Osteocyte (in vitro differentiated cells): ENCODE measurements around the gene RBM43. TPM values are rescaled to one million over a fixed set of nuclear protein-coding genes. Genes with fewer than 3 reads are reported as not detected.
"Not testable (repeated sequence)": the region's sequence is repeated elsewhere in the genome, so short reads cannot be mapped to it uniquely, and the experiment has no call there.

Experiments
- DNase-seq: peaks from one replicate; pipeline ENCODE4 v3.0.0; 2021; ENCODE audit warnings: mixed read lengths; ENCODE audit not compliant: unreplicated experiment; ENCODE audit errors: extremely low spot score
- H3K27ac Mint-ChIP-seq: one replicate; pipeline ENCODE4 v1.8.0; 2021; ENCODE audit warnings: mild to moderate bottlenecking, mixed read lengths; ENCODE audit not compliant: unreplicated experiment
- H3K27me3 Mint-ChIP-seq: one replicate; pipeline ENCODE4 v1.8.0; 2021; ENCODE audit warnings: mixed read lengths; ENCODE audit not compliant: unreplicated experiment
- H3K36me3 Mint-ChIP-seq: one replicate; pipeline ENCODE4 v1.8.0; 2021; ENCODE audit warnings: mixed read lengths; ENCODE audit not compliant: unreplicated experiment
- H3K4me1 Mint-ChIP-seq: one replicate; pipeline ENCODE4 v1.8.0; 2021; ENCODE audit warnings: mixed read lengths; ENCODE audit not compliant: unreplicated experiment
- H3K4me3 Mint-ChIP-seq: one replicate; pipeline ENCODE4 v1.8.0; 2021; ENCODE audit warnings: mild to moderate bottlenecking, moderate library complexity, mixed read lengths; ENCODE audit not compliant: unreplicated experiment
- H3K9me3 Mint-ChIP-seq: one replicate; pipeline ENCODE4 v1.8.0; 2021; ENCODE audit warnings: mixed read lengths; ENCODE audit not compliant: unreplicated experiment
- long read RNA-seq: library from polyadenylated mRNA; unstranded; transcript quantifications from one replicate; pipeline ENCODE4 v2.0.0, GENCODE V29; 2021
- total RNA-seq: library from RNA; stranded (reverse); gene quantifications from 2 replicates; pipeline ENCODE4 v1.2.1, GENCODE V29; 2021
- TF ChIP-seq, protein P1 (sequence below): fragments of 200-600 bp; sonication (generic); IDR thresholded peaks from 2 replicates; pipeline ENCODE4 v1.5.0; 2021; ENCODE audit warnings: antibody characterized with exemption, mild to moderate bottlenecking, moderate library complexity

Gene RBM43
- 5.0 and 6.9 TPM in 2 replicates for total RNA-seq
- long read RNA-seq, full-length matches to known transcripts = 3 of 4 reads
- long read RNA-seq, partial matches to known transcripts = 1 of 4 reads
- long read RNA-seq, other reads (novel, unspliced or antisense) = 0 of 4 reads

DNA sequence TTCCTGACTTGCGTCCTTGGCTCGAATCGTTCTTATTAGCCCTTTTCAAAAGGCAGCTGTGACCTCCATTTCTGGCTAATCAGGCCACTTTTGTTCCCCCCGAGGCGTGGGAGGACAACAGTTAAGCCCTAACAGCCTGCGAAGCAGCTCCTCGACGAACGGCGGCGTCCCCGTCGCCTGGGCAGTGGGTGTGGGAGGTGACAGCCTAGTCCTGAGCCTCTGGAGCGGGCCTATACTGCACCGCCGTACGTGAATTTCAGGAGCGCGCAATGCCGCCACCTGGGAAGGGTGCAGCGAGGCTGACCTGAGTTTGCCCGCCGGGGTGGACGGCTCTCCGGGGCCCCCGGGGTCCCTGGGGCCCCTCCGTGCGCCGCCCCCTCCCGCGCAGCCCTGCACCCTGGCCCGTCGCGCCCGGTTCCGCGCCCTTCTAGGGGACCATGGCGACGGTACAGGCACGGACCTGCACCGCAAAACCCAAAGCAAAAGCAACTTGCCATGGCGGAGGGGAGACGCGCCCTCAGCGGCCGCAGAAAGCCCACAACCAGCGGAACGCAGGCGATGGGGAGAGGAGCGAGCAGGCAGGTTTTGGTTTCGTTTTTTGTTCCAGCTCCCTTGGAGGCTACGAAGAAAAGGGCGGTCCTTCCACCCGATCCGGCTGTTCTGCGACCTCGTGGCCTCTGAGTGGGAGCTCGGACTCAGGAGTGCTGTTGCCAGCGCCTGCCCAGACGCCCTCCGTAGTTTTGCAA, at the start of gene RBM43:
RBM43 (minus strand) TSS at position 633 of the 746 bp plus-strand sequence; CDS start at position 497, 136 bp downstream.
- DNase-seq = peak; percentile 91
- Mint-ChIP-seq H3K36me3 (no peaks in the 10 kb centered on the region), H3K9me3 (no peaks in the 10 kb centered on the region), H3K27me3 (no peaks in the 10 kb centered on the region), H3K27ac (peak within 1 kb of the TSS; percentile 93), H3K4me1 (peaks cover 48% of the 10 kb centered on the region), H3K4me3 (peak within 1 kb of the TSS; percentile 84)
- TF ChIP-seq, protein P1, sequence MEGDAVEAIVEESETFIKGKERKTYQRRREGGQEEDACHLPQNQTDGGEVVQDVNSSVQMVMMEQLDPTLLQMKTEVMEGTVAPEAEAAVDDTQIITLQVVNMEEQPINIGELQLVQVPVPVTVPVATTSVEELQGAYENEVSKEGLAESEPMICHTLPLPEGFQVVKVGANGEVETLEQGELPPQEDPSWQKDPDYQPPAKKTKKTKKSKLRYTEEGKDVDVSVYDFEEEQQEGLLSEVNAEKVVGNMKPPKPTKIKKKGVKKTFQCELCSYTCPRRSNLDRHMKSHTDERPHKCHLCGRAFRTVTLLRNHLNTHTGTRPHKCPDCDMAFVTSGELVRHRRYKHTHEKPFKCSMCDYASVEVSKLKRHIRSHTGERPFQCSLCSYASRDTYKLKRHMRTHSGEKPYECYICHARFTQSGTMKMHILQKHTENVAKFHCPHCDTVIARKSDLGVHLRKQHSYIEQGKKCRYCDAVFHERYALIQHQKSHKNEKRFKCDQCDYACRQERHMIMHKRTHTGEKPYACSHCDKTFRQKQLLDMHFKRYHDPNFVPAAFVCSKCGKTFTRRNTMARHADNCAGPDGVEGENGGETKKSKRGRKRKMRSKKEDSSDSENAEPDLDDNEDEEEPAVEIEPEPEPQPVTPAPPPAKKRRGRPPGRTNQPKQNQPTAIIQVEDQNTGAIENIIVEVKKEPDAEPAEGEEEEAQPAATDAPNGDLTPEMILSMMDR = no peak

DNA sequence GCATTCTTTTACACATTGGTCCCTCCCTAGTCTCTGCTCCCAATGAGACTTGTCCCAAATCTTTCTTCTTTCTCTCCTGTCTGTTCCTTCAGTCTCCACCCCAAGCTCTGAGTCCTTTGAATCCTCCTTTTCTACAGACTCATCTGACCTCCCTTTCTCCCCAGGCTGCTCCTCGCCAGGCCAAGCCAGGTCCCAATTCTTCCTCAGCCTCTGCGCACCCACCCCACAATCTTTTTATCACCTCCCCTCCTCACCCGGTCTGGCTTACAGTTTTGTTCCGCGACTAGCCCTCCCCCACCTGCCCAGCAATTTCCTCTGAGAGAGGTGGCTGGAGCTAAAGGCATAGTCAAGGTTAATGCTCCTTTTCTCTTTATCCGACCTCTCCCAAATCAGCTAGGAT, 48.6 kb upstream of the RBM43 start:
- not testable (repeated sequence) for H3K4me1 Mint-ChIP-seq, DNase-seq, H3K27me3 Mint-ChIP-seq, H3K27ac Mint-ChIP-seq, H3K9me3 Mint-ChIP-seq, H3K4me3 Mint-ChIP-seq, H3K36me3 Mint-ChIP-seq

- no peaks in the 10 kb centered on the region for H3K9me3 Mint-ChIP-seq
- TF ChIP-seq, protein P1 = no peak
- H3K4me1 Mint-ChIP-seq = peaks cover 18% of the 10 kb centered on the region
- no peak overlapping the region for H3K4me3 Mint-ChIP-seq
- no peak for DNase-seq
- no peaks in the 10 kb centered on the region for H3K36me3 Mint-ChIP-seq
- no peaks in the 10 kb centered on the region for H3K27me3 Mint-ChIP-seq
- H3K27ac Mint-ChIP-seq = no peak overlapping the region
Measured at GRCh38 chr2:151306621-151307020, 45.0 kb upstream of the RBM43 start.

DNA sequence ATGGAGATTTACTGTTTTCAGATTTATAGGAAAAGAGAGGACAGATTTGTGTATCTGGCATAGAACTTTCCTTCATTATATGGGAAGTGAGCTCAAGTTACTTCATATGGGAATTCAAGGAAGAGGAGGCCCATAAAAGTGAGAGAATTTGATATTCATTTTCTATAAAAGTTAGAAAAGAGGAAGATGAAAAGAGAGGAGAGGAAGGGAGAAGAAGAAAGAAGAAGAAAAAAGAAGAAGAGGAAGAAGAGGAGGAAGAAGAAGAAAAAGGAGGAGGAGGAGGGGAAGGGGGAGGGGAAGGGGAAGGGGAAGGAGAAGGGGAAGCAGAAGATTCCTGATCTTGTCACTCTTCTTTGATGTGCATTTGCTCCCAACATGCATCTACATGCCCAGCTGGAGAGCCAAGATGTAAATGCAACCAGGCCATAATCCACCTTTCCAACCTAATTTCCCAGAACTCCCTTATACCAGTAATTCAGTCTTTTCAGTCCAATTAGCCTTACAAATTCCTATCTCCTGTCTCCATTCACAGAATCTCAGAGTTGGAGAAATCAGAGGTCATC, 43.5 kb upstream of the RBM43 start:
- Mint-ChIP-seq H3K36me3 (no peaks in the 10 kb centered on the region), H3K4me1 (peaks cover 18% of the 10 kb centered on the region), H3K9me3 (no peaks in the 10 kb centered on the region), H3K4me3 (no peak overlapping the region), H3K27ac (no peak overlapping the region), H3K27me3 (no peaks in the 10 kb centered on the region)
- TF ChIP-seq, protein P1 = no peak
- no peak for DNase-seq

DNA sequence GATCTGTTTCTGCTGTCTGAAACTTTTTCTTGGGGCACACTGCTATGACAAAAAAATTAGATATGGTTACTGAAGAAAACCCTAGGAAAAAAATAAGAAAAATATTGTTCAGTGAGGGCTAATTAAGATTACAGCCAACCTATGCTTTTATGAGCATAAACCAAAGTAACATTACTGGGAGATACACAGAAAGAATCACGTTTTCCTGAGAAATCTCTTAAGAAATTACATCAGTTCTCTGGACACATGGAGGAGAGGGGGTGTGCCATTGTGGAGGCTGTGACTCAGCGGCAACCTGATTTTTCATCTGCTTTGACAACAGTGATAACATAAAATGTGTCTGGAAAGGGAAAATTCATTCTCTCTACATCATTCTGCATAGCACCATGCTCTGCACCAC, 41.2 kb upstream of the RBM43 start:
- Mint-ChIP-seq H3K27me3 (no peaks in the 10 kb centered on the region), H3K4me1 (peaks cover 18% of the 10 kb centered on the region), H3K4me3 (no peak overlapping the region), H3K36me3 (no peaks in the 10 kb centered on the region), H3K27ac (peak overlapping the region; percentile 52), H3K9me3 (no peaks in the 10 kb centered on the region)
- DNase-seq = no peak
- TF ChIP-seq, protein P1 = no peak
